Posterior cingulate gyrus (tissue), 11 donors: ENCODE measurements around the gene HYAL3.
"Not testable (repeated sequence)": the region's sequence is repeated elsewhere in the genome, so short reads cannot be mapped to it uniquely, and the experiment has no call there.

Experiments used
- DNase-seq, 10 donors: peaks; one replicate each; pipeline versions ENCODE4 v3.0.0 to v3.0.0-alpha.2; 2020 to 2021; ENCODE audit warnings: mixed read lengths in 3 of 10
- intact Hi-C: fragments of 100-400 bp; cut with DNase I; formaldehyde crosslinking; loops from one replicate; pipeline ENCODE4 v1.15.1; 2023

The HYAL3 gene

DNA sequence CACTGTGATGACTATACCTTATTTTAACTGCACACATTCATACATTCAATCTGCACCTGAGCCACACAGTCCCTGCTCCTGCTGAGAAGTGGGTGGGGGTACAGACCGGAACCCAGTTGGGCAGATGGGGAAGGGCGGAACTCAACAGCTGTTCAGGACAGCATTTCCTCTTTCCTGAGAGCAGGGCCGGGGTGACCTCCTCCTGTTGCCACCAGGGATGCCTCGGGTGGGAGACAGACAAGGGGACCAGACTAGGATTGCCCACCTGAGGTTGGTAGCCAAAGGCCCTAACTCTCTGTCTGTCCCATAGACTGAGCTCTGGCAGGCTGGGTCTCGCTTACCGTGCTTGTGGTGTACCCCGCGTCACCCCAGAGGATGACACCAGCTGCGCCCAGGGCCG lies 19.4 kb upstream of the HYAL3 start:
- peak in 1 of 10 donors; percentile 67 for DNase-seq

DNA sequence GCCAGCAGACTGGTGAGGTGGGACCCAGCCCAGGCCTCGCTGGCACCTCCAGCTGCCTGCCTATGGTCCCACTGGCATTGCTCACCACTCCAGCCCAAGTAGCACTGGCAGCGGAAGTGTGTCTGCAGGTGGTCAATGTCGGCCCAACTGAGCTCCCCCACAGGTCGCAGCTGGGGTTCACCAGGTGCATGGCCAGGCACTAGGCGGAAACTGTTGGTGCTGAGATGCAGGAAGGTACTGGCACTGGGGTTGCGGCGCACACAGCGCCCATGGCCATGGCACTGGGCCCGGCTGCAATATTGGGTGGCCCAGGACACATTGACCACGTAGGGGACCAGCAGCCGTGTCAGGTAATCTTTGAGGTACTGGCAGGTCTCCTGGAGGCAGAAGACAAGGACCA lies 19.0 kb upstream of the HYAL3 start:
- intact Hi-C loops, result no loop called here
- peak in 1 of 10 donors; percentile 74 for DNase-seq

More for the DNA sequence above, 19.4 kb upstream of the HYAL3 start:
- intact Hi-C loops, result no loop called here

DNA sequence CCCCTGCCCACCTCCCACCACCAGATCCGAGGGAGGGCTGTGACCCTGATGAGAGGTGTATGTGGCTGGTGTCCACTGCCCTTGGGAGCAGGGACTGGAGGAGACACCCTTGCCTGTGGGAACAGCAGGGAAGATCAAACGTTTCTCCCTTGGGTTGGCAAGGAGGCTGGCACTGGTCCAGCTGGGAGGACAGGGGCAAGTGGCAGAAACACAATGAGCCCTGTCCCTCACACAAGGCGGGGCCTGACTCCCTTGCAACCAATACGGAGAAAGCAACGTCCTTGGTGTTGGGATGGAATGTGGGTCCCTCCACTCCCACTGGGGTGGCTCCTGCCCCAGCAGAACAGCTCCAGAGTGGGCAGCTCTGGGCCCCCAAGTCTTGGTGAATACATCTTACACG lies 18.1 kb upstream of the HYAL3 start:
- intact Hi-C loops, result no loop called here
- DNase-seq, result peak in 1 of 10 donors; percentile 79

DNA sequence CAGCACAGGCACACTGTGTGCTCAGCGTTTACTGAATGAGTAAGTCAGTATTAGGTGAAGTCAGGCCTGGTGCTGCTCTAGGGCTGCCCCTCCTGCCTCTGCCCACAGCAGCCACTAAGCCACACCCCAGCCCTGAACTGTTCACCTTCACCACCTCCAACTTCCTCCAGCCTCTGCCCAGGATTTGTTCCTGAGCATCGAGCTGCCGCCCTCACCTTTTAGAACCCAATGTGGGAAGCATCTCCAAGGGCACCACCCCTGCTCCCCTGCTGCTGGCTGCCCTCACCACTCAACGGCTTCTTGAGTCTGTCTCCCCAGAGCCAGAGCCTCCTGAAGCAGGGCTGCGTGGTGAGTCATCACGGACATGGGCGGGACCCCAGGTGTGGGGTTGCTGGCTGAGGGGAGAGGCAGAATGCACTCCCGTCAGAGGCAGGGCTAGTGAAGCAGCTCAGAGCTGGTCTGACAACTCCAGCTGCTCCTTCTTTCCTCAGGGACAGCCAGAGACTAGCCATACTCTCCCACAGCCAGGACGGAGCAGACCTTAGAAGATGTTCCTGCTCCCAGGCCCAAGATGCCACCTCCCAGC lies 17.5 kb upstream of the HYAL3 start:
- DNase-seq, result peak in 1 of 10 donors; percentile 77

DNA sequence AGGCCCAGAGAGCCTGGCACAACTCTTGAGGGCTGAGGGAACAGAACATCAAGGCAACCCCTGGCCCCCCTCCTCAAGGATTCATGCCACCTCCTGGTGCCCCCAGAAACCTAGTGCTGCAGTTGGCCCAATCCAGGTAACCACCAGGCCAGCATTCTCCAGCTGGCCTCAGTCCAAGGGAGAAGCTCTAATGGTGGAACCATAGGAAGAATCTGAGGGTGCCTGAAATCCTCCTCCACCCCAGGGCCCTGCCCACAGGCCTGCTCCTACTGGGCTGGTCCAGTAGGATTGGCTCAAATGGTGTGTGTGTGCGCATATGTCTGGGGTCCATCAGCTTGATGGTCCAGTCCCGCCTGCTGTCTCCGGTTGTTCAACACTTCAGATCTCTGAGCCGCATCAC lies 15.6 kb upstream of the HYAL3 start:
- intact Hi-C loops, result no loop called here
- no peak for DNase-seq

More for the DNA sequence above, 17.5 kb upstream of the HYAL3 start:
- intact Hi-C loops, result no loop called here

DNA sequence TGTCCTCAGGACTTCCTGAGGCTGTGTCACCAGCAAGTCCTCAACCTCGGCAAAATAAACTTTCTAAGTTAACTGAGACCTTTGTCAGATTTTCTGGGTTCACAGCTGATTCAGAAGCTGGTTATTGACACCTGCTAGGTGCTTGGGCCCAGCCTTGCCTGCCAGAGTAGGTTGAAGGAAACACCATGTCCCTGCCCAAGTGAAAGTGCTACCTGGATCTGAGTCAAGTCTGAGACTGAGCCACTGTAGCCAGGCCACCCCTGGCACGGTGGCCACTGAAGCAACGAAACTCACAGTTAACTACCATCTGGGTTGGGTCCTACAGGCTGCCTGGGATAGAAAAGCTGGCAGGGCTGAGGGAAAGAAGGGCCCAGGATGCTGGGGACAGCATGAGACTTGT lies 15.1 kb upstream of the HYAL3 start:
- intact Hi-C loops, result no loop called here

DNA sequence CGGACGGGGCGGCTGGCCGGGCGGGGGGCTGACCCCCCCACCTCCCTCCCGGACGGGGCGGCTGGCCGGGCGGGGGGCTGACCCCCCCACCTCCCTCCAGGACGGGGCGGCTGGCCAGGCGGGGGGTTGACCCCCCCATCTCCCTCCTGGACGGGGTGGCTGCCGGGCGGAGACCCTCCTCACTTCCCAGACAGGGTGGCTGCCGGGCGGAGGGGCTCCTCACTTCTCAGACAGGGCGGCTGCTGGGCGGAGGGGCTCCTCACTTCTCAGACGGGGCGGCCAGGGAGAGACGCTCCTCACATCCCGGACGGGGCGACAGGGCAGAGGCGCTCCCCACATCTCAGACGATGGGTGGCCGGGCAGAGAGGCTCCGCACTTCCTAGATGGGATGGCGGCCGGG lies 12.8 kb upstream of the HYAL3 start:
- intact Hi-C loops, DNase-seq: not testable (repeated sequence)

More for the DNA sequence above, 15.1 kb upstream of the HYAL3 start:
- no peak for DNase-seq

DNA sequence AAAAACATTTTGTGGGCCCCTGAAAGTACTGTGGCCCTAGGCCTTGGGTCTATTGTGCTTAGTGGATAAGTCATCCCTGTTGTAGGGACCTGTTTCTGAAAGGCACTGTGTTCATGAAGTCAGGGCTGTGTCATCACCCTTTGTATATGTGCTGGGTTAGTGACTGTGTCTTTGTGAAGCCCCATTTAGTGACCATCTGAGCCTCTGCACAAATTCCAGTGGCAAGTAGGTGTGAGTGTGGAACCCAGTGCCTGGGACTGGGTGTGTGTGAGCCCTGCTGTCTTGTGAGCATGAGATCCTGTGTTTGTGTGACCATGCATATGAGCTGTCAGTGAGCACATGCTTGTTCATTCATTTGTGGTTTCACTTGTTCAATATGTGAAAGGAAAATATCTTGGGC lies 5.4 kb upstream of the HYAL3 start:
- intact Hi-C loops, result no loop called here
- DNase-seq, result no peak

DNA sequence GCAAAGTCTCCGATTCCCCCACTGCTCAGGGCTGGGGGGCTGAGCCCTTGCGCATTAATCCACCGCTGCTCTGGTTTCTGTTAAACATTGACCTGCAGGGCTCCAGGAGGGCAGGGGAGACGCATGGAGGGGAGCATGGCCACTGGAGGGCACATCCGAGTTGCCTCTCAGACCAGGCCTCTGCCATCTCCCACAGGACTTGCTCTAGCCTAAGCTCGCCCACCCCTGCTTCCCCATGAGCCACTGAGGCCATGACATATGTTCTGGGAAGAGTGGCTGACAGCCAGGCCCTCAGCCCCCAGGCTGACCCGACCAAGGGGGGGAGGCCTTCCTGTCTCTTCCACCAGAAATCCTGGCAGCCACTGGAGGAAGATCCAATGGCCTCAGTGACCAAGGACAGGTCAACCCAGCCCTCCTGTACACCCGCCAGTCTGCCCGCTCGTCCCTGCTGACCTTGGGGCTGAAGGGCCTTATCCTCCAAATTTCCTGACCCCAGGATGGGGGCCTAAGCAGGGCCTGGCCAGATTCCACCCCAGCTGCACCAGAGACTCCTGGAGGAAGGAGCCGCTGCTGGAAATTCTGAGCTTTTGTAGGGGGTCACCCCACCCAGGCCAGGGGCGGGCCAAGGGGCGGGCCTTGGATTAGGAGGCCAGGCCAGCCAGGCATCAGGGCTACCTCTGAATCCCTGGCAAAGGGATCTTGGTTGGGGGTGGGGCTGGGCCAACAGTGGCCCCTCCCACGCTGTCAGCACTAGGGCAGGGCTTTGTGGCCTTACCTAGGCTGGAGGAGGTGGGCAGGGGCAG lies 4.0 kb upstream of the HYAL3 start, which contains the start of gene HYAL1:
Gene HYAL1, minus strand, starts transcription at position 562 of the 803 bp plus-strand sequence. CDS start 618 bp downstream, outside the sequence.
- intact Hi-C loops, result no loop called here
- DNase-seq, result no peak

DNA sequence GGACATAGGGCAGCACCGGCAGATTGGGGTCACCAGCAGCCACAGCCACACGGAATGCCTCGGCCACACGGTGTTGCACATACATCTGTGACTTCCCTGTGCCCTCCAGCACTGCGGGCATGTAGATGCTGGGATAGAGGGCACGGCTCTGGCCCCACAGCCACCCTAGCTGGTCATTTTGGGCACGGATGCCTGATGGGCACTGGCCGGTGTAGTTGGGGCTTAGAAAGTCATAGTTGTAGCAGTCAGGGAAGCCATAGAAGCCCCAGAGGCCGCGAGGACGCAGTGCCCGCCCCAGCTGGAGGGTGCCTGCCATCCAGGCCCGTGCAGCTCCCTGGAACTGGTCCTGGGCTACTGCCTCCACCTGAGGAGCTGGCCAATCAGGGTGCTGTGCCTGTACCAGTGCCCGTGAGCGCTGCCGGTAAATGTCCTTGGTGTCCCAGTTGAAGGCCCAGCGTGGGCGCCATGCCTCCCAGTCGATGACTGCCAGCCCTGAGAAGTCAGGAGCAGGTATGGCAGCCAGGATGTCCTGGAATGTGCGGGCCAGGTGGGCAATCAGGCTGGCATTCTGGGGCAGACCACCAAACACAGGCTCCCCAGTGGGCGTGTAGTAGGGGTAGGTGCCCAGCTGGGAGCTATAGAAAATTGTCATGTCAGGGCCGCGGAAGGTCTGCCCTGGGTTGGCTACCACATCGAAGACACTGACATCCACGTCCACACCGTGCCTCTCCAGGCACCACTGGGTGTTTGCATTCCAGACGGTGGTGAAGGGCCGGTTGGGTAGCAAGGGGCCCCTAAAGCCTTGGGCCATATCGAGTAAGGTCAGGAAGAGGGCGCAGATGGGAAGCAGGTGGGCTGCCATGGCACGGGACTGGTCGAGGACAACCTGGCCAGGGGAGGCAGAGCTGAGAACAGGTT lies 3.1 kb upstream of the HYAL3 start:
- DNase-seq, result no peak
- intact Hi-C loops, result no loop called here

DNA sequence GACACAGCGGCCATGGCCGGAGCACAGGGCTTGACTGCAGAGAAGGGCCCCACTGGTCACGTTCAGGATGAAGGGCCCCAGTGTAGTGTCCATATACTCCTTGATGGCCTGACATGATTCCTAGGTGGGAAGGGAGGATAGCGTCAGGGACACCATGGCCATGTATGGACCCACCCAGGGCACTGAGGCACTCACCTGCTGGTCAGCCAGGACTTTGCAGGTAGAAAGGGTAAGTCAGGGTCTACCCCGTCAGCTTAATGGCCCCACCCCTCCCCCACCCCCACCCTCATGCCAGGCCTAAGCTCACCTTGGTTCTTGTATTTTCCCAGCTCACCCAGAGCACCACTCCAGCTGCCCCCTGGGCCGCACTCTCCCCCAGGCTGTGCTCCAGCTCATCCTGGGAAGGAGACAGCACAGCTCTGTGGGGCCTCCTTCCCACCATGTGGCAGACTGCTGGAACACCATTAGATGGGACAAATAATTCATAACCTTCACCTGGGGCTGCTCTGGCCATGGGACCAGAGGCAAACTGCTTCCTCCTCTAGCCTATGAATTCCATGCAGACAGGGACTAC lies 1.6 kb upstream of the HYAL3 start:
- intact Hi-C loops, result loop anchor here (2.0 kb wide), 1 partner anchor 20 kb away; no protein-coding TSS in a partner anchor

DNA sequence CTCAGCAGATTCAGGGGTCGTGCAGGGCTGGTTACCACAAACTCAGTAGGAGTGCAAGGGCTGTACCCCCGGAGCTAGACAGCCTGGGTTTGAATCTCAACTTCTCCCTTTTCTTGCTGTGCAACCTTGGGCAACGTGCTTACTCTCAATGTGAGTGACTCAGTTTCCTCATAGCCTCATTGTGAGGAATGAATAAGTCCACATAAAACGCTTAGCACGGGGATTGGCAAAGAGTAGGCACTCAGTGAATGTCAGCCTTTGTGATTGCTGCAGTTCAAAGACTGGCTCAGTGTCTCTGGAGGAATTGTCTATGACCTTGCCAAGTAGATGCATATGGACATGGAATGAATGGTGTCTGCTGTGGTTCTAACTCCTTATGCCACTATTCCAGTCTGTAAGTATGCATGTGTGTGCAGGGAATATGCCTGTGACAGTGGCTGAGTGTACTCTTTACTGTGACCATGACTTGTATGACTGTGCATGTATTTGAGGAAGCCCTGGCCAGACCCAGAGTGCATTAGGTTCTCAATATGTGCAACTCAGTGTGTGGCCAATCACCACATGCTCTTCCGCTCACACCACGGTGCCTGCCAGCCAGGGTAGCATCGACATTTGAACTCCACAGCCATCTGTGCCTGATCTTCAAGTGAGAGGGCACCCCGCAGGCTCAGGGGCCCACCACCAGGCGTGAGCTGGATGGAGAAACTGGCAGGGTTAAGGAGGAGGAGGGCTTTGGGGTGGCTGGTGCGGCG lies 900 bp upstream of the HYAL3 start:
- peak in 4 of 10 donors; percentile 26 to 88 (median 46) for DNase-seq
- intact Hi-C loops, result loop anchor here (2.0 kb wide), 1 partner anchor 21 kb away; no protein-coding TSS in a partner anchor

More for the DNA sequence above, 1.6 kb upstream of the HYAL3 start:
- DNase-seq, result no peak

DNA sequence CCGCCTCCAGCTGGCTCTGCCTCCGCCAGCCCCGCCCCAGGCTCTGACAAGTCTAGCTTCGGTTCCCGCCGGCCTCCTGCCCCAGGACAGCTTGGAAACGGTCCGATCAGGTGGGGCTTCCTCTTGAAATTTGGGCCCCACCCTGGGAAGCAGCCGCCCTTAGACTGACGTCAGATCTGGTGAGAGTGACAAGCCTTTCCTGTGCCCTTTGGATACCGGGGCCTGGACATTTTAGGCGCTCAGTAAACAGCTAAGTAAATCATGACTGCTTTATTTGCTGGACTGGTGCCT lies 378 bp upstream of the HYAL3 start:
- intact Hi-C loops, result no loop called here

DNA sequence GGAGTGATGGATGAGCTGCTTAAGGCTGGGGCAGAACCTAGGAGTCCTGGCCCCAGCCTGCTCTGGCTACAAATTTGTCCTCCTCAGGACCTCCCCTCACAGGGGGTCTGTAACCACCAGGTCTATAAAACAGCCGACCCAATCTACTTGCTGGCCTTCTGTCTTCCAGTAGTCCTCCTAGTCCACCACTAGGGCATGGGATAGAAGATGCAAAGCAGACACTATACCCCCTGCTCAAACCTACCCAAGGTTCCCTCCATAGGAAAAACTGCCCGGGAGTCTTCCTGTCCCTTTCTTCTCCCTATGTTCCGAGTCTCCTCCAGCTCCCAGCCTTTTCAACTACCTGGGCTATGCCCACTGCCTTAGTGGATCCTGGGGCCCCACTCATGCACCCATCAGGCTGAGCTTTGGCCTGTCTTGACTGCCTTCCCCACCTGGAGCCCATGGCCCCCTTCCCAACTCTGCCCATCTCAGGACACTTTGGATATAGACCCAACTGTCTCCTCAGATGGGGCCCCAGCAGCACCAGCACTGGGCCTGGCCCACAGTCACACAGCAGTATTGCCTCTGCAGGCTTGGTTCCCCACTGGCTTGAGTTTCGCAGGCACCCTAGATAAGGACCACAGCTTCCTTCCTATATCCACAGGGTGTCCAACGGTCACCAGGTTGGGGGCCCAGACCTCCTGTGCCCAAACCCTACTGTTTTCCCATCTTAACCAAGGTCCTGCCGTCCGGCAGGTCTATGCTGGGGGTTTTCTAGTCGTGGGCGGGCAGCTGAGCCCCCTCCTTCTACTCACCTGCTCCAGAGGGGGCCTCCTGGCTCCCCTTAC lies 1.1 kb downstream of the HYAL3 start:
- DNase-seq, result no peak
- intact Hi-C loops, result no loop called here

More for the DNA sequence above, 378 bp upstream of the HYAL3 start:
- no peak for DNase-seq

DNA sequence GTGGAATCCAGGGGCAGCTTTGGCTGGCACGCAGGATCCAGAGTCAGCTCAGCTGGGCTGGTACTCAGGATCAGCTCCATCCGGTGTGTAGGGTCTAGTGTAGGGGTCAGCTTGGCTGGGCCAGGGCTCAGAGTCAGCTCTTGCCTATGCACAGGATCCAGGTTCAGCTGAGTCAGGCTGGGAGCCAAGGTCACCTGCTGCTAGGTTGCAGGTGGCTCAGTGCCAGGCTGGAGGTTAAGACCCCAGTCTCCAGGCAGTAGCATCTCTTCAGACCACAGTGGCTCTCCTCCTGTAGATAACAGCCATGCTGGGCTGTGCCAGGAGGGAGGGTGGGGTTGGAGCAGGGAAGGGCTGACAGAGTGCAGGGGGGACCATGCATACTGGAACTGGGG lies 1.8 kb downstream of the HYAL3 start:
- peak in 1 of 10 donors; percentile 40 for DNase-seq
- intact Hi-C loops, result no loop called here

DNA sequence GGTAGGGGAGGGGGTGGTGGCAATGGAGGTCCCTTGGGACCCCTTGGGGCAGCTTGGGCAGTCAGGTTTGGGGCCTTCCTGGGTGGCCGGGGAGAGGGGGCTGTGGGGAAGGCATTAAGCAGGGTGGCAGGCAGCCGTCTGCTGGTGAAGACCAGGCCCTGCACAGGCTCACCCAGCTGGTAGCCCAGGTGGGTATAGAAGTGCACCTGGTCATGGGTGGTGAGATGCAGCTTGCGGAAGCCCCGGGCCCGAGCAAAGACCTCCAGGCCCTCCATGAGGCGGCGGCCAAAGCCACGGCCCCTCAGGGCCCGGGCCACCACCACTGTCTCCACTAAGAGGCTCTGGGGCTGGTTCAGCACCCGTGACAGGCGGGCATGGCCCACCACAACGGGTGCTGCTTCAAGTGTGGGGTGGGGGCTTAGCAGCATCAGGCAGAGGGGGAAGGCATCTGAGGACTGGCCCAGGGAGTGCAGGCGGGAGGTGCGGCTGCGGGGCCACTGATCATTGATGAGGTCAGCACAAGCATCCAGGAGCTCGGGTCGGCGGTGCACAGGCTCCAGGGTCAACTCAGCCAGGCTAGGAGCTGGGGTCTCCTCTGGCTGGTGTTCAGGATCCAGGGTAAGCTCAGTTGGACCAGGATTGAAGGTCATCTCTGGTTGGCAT lies 2.4 kb downstream of the HYAL3 start:
- intact Hi-C loops, result no loop called here
- no peak for DNase-seq

DNA sequence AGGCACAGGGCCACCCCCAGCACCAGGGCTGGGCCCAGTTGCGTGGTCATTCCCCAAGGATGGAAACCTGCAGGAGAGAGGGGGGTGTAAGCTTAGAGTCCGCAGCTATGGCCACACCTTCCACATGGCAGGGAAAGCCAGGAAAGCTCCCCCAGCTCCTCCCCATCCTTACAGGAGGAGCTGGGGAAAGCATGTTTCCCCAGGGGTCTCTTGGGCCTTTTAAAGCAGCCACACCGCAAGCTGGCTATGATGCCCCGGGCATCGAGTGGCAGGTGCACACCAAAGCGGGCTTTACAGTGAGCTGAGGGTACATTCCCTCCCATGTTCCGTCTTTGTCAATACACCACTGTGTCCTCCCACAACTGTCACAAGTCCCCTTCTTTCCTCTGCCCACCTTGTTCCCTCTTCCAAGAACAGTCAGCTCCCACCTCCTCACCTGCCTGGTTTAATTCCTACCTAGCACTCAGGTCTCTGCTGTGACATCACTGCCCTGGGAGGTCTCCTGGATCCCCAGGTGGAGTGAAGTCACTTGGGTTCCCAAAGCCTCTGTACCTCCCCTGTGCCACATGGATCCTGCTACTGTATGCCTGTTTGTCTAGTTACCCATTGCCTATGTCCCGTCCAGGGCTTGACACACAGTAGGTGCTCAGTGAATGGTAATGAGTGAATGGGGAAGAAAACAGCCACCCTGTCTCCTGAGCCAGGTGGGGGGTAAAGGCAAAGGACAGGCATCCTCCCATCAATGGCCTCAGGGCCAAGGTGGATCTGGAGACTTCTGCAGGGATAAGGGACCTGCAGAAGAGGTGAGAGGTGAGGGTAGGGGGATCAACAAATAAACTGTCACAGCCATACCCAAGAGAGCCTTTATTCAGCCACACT lies 3.4 kb downstream of the HYAL3 start:
- DNase-seq, result no peak
- intact Hi-C loops, result no loop called here
